Breast epithelium (tissue), 4 donors: ENCODE results near the gene ELL. TPM values are rescaled to one million over a fixed set of nuclear protein-coding genes. Genes with fewer than 3 reads are reported as not detected.
A peak's percentile ranks its signal among the peaks of the same experiment; 100 is the strongest.

Source experiments
- DNase-seq, 2 donors: peaks; one replicate each; pipeline ENCODE4 v3.0.0-alpha.2; 2019; ENCODE audit warnings: low spot score in 2 of 2
- H3K27ac ChIP-seq, 2 donors: fragments of 200-600 bp; sonication (generic) in 1 of 2; one replicate each; pipeline ENCODE4 v1.5.1; 2016 to 2019; ENCODE audit warnings: mild to moderate bottlenecking in 1 of 2
- H3K27me3 ChIP-seq, 2 donors: fragments of 200-600 bp; sonication (generic) in 1 of 2; one replicate each; pipeline versions ENCODE4 v1.5.1 to v1.6.0; 2017 to 2019; ENCODE audit warnings: control low read depth in 1 of 2, mild to moderate bottlenecking in 1 of 2
- H3K36me3 ChIP-seq: fragments of 200-600 bp; one replicate; pipeline ENCODE4 v1.5.1; 2019
- H3K4me1 ChIP-seq, 2 donors: fragments of 200-600 bp; sonication (generic); one replicate each; pipeline ENCODE4 v1.5.1; 2016 to 2019; ENCODE audit warnings: control low read depth in 1 of 2
- H3K4me3 ChIP-seq, 3 donors: fragments of 200-600 bp; sonication (generic); 1 replicate in 2 of 3; 2 replicates in 1 of 3; pipeline ENCODE4 v1.5.1; 2016 to 2019; ENCODE audit warnings: mild to moderate bottlenecking in 3 of 3, moderate library complexity in 2 of 3
- H3K9me3 ChIP-seq, 2 donors: fragments of 200-600 bp; sonication (generic) in 1 of 2; one replicate each; pipeline ENCODE4 v1.5.1; 2016 to 2019; ENCODE audit warnings: control low read depth in 1 of 2
- POLR2A ChIP-seq: fragments of 450-650 bp; IDR thresholded peaks from one replicate; pipeline ENCODE4 v1.6.1; 2016; ENCODE audit warnings: antibody characterized with exemption, mild to moderate bottlenecking, moderate library complexity
- POLR2AphosphoS5 ChIP-seq, 3 donors: sonication (generic); formaldehyde crosslinking; IDR thresholded peaks; one replicate each; pipeline ENCODE4 v1.6.1; 2017; ENCODE audit warnings: antibody characterized with exemption in 3 of 3
- intact Hi-C: fragments of 100-400 bp; cut with DNase I; formaldehyde crosslinking; loops from one replicate; pipeline ENCODE4 v1.15.1; 2023; ENCODE audit warnings: low total_unique reads
- total RNA-seq, 3 donors: library from RNA; depleted of rRNA; stranded (reverse); fragments of >200 nt; gene quantifications; one replicate each; pipeline ENCODE4 v1.1.0, GENCODE V29; 2016
- TF ChIP-seq, protein P1 (sequence below), 3 donors: fragments of 450-650 bp; IDR thresholded peaks; one replicate each; pipeline ENCODE4 v1.5.1; 2016 to 2017; ENCODE audit warnings: antibody characterized with exemption in 3 of 3, mild to moderate bottlenecking in 3 of 3, moderate library complexity in 3 of 3

ELL gene
- total RNA-seq, 3 donors from 2014 or later: 13.0 to 22.3 (median 15.7) TPM

- no peak overlapping the region for H3K4me3 ChIP-seq
- peak overlapping the region in 1 of 2 donors; percentile 94 for H3K27ac ChIP-seq
- DNase-seq: no peak
- no peaks in the 10 kb centered on the region for H3K36me3 ChIP-seq
- no peak for TF ChIP-seq POLR2AphosphoS5 (IDR thresholded peaks at IDR 0.05)
- TF ChIP-seq POLR2A: no peak
- intact Hi-C loops: no loop called here
- H3K27me3 ChIP-seq: no peaks in the 10 kb centered on the region
- peaks cover 14 to 16% of the 10 kb centered on the region in 2 donors for H3K4me1 ChIP-seq
- no peaks in the 10 kb centered on the region for H3K9me3 ChIP-seq
These were observed 53.9 kb downstream of the ELL start for GRCh38 chr19:18467978-18468377.

GRCh38 chr19:18466354-18466753 lies 55.5 kb downstream of the ELL start:
- Histone ChIP-seq H3K4me1 (peaks cover 14 to 17% of the 10 kb centered on the region in 2 donors), H3K9me3 (no peaks in the 10 kb centered on the region), H3K4me3 (no peak overlapping the region), H3K27ac (peak overlapping the region; percentile 86 to 94), H3K36me3 (no peaks in the 10 kb centered on the region), H3K27me3 (no peaks in the 10 kb centered on the region)
- intact Hi-C loops: no loop called here
- TF ChIP-seq POLR2AphosphoS5 (IDR thresholded peaks at IDR 0.05) (no peak), POLR2A (no peak)
- TF ChIP-seq, protein P1, sequence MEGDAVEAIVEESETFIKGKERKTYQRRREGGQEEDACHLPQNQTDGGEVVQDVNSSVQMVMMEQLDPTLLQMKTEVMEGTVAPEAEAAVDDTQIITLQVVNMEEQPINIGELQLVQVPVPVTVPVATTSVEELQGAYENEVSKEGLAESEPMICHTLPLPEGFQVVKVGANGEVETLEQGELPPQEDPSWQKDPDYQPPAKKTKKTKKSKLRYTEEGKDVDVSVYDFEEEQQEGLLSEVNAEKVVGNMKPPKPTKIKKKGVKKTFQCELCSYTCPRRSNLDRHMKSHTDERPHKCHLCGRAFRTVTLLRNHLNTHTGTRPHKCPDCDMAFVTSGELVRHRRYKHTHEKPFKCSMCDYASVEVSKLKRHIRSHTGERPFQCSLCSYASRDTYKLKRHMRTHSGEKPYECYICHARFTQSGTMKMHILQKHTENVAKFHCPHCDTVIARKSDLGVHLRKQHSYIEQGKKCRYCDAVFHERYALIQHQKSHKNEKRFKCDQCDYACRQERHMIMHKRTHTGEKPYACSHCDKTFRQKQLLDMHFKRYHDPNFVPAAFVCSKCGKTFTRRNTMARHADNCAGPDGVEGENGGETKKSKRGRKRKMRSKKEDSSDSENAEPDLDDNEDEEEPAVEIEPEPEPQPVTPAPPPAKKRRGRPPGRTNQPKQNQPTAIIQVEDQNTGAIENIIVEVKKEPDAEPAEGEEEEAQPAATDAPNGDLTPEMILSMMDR (IDR thresholded peaks at IDR 0.05): no peak
- no peak for DNase-seq

DNA sequence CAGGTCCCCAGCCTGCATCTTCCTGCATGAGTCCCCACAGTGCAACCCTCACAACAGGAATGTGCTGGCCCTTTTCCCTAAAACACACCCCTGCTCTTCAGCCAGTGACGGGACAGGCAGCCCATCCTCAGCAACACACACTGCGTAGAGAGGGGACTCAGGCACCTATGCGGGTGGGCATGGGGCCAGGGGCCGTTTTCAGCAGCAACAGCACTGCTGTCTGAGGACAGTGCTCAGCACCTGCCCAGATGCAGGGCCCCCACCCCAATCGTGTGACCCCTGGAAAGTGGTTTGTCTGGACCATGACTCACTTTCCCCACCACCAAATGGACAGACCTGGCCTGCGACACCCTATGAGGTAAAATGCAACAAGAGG lies 55.9 kb downstream of the ELL start:
- Histone ChIP-seq H3K9me3 (no peaks in the 10 kb centered on the region), H3K4me3 (no peak overlapping the region), H3K4me1 (peaks cover 14 to 19% of the 10 kb centered on the region in 2 donors), H3K27me3 (no peaks in the 10 kb centered on the region), H3K27ac (peak overlapping the region; percentile 86 to 94), H3K36me3 (peaks cover 2% of the 10 kb centered on the region)
- DNase-seq: no peak
- TF ChIP-seq POLR2A: no peak
- no peak for TF ChIP-seq POLR2AphosphoS5 (IDR thresholded peaks at IDR 0.05)
- TF ChIP-seq, protein P1 (IDR thresholded peaks at IDR 0.05): no peak
- intact Hi-C loops: no loop called here

- peak overlapping the region in 1 of 3 donors; percentile 23 for H3K4me3 ChIP-seq
- peaks cover 19 to 22% of the 10 kb centered on the region in 2 donors for H3K4me1 ChIP-seq
- peaks cover 6% of the 10 kb centered on the region for H3K36me3 ChIP-seq
- intact Hi-C loops: no loop called here
- no peaks in the 10 kb centered on the region for H3K27me3 ChIP-seq
- DNase-seq: no peak
- no peaks in the 10 kb centered on the region for H3K9me3 ChIP-seq
- H3K27ac ChIP-seq: peak overlapping the region; percentile 86 to 94
- TF ChIP-seq POLR2AphosphoS5 (IDR thresholded peaks at IDR 0.05) (no peak), POLR2A (no peak)
- TF ChIP-seq, protein P1 (IDR thresholded peaks at IDR 0.05): no peak
These were observed 56.5 kb downstream of the ELL start for GRCh38 chr19:18465214-18465963.

DNA sequence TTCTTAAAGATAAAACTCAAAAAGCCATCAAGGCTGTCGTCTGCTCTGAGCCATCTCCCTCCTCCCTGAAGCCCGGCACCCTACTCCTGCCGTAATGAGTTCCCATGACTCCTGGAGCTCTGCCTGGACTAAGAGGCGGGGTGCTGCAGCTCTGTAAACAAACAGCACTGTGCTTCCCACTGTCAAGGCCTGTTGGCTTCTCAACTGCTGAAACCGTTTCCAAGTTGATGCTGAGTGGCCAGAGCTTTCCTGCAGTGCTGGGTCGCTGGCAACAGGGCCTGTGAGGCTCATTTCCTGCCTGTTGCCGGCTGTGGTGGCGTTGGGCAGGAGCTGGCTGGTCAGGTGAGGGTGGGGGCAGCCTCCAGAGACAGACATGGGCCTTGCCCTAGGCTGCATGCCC lies 57.2 kb downstream of the ELL start:
- Histone ChIP-seq H3K4me3 (peak overlapping the region in 1 of 3 donors; percentile 23), H3K9me3 (no peaks in the 10 kb centered on the region), H3K4me1 (peaks cover 21 to 24% of the 10 kb centered on the region in 2 donors), H3K27me3 (no peaks in the 10 kb centered on the region), H3K36me3 (peaks cover 6% of the 10 kb centered on the region), H3K27ac (peak overlapping the region; percentile 86 to 94)
- peak; percentile 77 to 80 for DNase-seq
- TF ChIP-seq, protein P1 (IDR thresholded peaks at IDR 0.05): no peak
- peak; percentile 5 to 63 (median 47) for TF ChIP-seq POLR2AphosphoS5 (IDR thresholded peaks at IDR 0.05)
- intact Hi-C loops: no loop called here
